Pancreas (tissue), 10 donors: ENCODE results near the gene HOXC12. TPM values are rescaled to one million over a fixed set of nuclear protein-coding genes. Genes with fewer than 3 reads are reported as not detected.

ENCODE experiments used
- ATAC-seq, 4 donors: fragments of 200-7000 bp; cut with Tn5 transposase; one replicate each; pipeline versions ENCODE4 v1.8.0 to v1.9.1; 2020; ENCODE audit warnings: mild to moderate bottlenecking in 4 of 4, moderate library complexity in 4 of 4
- DNase-seq, 6 donors: peaks; one replicate each; pipeline ENCODE4 v3.0.0-alpha.2; 2020
- FAIRE-seq: peaks from 2 replicates; lab custom pipeline; 2012; peaks lifted over from hg19 to GRCh38; lab: Jason Lieb, UNC
- H3K27ac ChIP-seq, 4 donors: fragments of 200-600 bp; sonication (generic); 1 replicate in 3 of 4; 2 replicates in 1 of 4; pipeline versions ENCODE4 v1.5.0 to v1.8.0; 2020
- H3K27me3 ChIP-seq, 4 donors: fragments of 200-600 bp; one replicate each; pipeline ENCODE4 v1.8.0; 2021
- H3K36me3 ChIP-seq, 3 donors: fragments of 200-600 bp; sonication (generic) in 1 of 3; one replicate each; pipeline versions ENCODE4 v1.5.0 to v1.8.0; 2020 to 2021
- H3K4me1 ChIP-seq, 3 donors: fragments of 200-600 bp; one replicate each; pipeline ENCODE4 v1.8.0; 2021
- H3K4me3 ChIP-seq, 4 donors: fragments of 200-600 bp; sonication (generic) in 2 of 4; one replicate each; pipeline versions ENCODE4 v1.5.0 to v1.8.0; 2020 to 2021
- H3K9me3 ChIP-seq, 4 donors: fragments of 200-600 bp; one replicate each; pipeline ENCODE4 v1.8.0; 2021
- CTCF ChIP-seq, 4 donors: fragments of 200-600 bp; sonication (generic) in 3 of 4; IDR thresholded peaks; one replicate each; pipeline versions ENCODE4 v1.5.0 to v1.8.0; 2021; ENCODE audit warnings: antibody characterized with exemption in 4 of 4
- WGBS, 2 donors: extraction: QIAGEN DNeasy Blood & Tissue Kit; methylation state at CpG; one replicate each; pipeline ENCODE4 v1.1.7; 2013; 5-methylcytosine and 5-hydroxymethylcytosine counted together
- intact Hi-C, 3 donors: fragments of 100-400 bp; cut with DNase I; formaldehyde crosslinking; loops; one replicate each; pipeline versions ENCODE4 v1.11.1 to v1.14.2; 2022
- polyA plus RNA-seq, 2 donors: library from polyadenylated mRNA; stranded (reverse); fragments of 200-250 nt; gene quantifications; one replicate each; pipeline ENCODE4 v1.2.3, GENCODE V29; 2013
- total RNA-seq, 6 donors: library from RNA; stranded (reverse); fragmentation: NEBNext Ultra II Directional in 4 of 6; extraction: Animal tissue kit (Norgen Biotek cat#: 25700) in 4 of 6; gene quantifications; one replicate each; pipeline versions ENCODE4 v1.2.1 to v1.2.4, GENCODE V29; 2021 to 2023
- donor health status: healthy with polysubstance abuse.
- donor health status: DM: no; HTN: no; CAD: no; lungs with moderate emphysema.
- donor health status: DM: no; HTN: no; CAD: no.
- donor health status: control.
- donor health status: control.
- donor health status: Bipolar disorder and iron deficiency.
- donor health status: DM: yes; HTN: yes; CAD: no.
- donor health status: DM: no; HTN: no; CAD: no.
- donor health status: DM: no; HTN: no; CAD: no.
- donor health status: DM: yes; HTN: yes; CAD: no.

Gene HOXC12
- not detected for total RNA-seq
- polyA plus RNA-seq: not detected

- H3K9me3 ChIP-seq: no peaks in the 10 kb centered on the region
- FAIRE-seq (no peak), DNase-seq (no peak), ATAC-seq (no peak)
- intact Hi-C loops: no loop called here
- no peak within 1 kb of the TSS for H3K4me3 ChIP-seq
- WGBS, 2 donors: 4 to 6% methylated on average over 19 to 20 of the region's 20 CpGs
- no peaks in the 10 kb centered on the region for H3K36me3 ChIP-seq
- peaks cover 7 to 90% (median 24%) of the 10 kb centered on the region in 4 donors for H3K27me3 ChIP-seq
- H3K27ac ChIP-seq: no peak within 1 kb of the TSS
- TF ChIP-seq CTCF (IDR thresholded peaks at IDR 0.05): no peak
- no peaks in the 10 kb centered on the region for H3K4me1 ChIP-seq
Observed at GRCh38 chr12:53954694-53955035, at the start of gene HOXC12. HOXC12 (plus strand) TSS chr12:53954903; CDS start chr12:53954930, 27 bp downstream.

- H3K4me3 ChIP-seq: no peak overlapping the region
- intact Hi-C loops: no loop called here
- no peak for ATAC-seq
- H3K9me3 ChIP-seq: no peaks in the 10 kb centered on the region
- no peak overlapping the region for H3K27ac ChIP-seq
- no peak for FAIRE-seq
- no peak for DNase-seq
- H3K36me3 ChIP-seq: no peaks in the 10 kb centered on the region
- TF ChIP-seq CTCF (IDR thresholded peaks at IDR 0.05): no peak
- 50 to 65% methylated on average over 3 of the region's 3 CpGs for WGBS, 2 donors
- no peaks in the 10 kb centered on the region for H3K4me1 ChIP-seq
- peaks cover 0 to 29% (median 0%) of the 10 kb centered on the region in 4 donors for H3K27me3 ChIP-seq
Observed at GRCh38 chr12:53907103-53907502, 47.6 kb upstream of the HOXC12 start.

- TF ChIP-seq CTCF (IDR thresholded peaks at IDR 0.05): no peak
- DNase-seq (no peak), ATAC-seq (no peak), FAIRE-seq (no peak)
- intact Hi-C loops: no loop called here
- no peaks in the 10 kb centered on the region for H3K36me3 ChIP-seq
- no peak overlapping the region for H3K27ac ChIP-seq
- no peak overlapping the region for H3K4me3 ChIP-seq
- H3K9me3 ChIP-seq: no peaks in the 10 kb centered on the region
- peaks cover 0 to 49% (median 5%) of the 10 kb centered on the region in 4 donors for H3K27me3 ChIP-seq
- no peaks in the 10 kb centered on the region for H3K4me1 ChIP-seq
- 58 to 64% methylated on average over 5 of the region's 5 CpGs for WGBS, 2 donors
Observed at GRCh38 chr12:53916788-53917655, 37.7 kb upstream of the HOXC12 start.

GRCh38 chr12:53924521-53925405 lies 29.9 kb upstream of the HOXC12 start:
- TF ChIP-seq CTCF (IDR thresholded peaks at IDR 0.05): no peak
- Histone ChIP-seq H3K27ac (no peak overlapping the region), H3K27me3 (peaks cover 0 to 66% (median 4%) of the 10 kb centered on the region in 4 donors), H3K9me3 (no peaks in the 10 kb centered on the region), H3K4me1 (no peaks in the 10 kb centered on the region), H3K36me3 (no peaks in the 10 kb centered on the region), H3K4me3 (no peak overlapping the region)
- 2 to 11% methylated on average over 2 of the region's 2 CpGs for WGBS, 2 donors
- intact Hi-C loops: no loop called here
- ATAC-seq: no peak
- no peak for FAIRE-seq
- no peak for DNase-seq
